ENCODE measurements around the gene DUSP1.

DNA sequence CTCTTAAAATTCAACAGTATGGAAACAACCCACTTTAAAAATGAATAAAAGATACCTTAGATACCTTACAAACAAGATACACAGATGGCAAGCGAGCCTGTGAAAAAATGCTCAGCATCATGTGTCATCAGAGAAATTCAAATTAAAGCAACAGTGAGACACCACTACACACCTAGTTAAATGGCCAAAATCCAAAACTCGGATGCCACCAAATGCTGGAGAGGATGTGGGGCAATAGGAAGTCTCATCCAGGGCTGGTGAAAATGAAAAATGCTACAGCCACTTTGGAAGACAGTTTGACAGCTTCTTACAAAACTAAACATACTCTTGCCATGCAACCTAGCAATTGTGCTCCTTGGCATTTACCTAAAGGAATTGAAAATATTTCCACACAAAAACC is 17.9 kb downstream of the DUSP1 start:
- TF ChIP-seq, protein P1, sequence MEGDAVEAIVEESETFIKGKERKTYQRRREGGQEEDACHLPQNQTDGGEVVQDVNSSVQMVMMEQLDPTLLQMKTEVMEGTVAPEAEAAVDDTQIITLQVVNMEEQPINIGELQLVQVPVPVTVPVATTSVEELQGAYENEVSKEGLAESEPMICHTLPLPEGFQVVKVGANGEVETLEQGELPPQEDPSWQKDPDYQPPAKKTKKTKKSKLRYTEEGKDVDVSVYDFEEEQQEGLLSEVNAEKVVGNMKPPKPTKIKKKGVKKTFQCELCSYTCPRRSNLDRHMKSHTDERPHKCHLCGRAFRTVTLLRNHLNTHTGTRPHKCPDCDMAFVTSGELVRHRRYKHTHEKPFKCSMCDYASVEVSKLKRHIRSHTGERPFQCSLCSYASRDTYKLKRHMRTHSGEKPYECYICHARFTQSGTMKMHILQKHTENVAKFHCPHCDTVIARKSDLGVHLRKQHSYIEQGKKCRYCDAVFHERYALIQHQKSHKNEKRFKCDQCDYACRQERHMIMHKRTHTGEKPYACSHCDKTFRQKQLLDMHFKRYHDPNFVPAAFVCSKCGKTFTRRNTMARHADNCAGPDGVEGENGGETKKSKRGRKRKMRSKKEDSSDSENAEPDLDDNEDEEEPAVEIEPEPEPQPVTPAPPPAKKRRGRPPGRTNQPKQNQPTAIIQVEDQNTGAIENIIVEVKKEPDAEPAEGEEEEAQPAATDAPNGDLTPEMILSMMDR (IDR thresholded peaks at IDR 0.05 in 2 of 3, conservative IDR thresholded peaks at IDR 0.05 in 1 of 3; ENCODE audit: borderline replicate concordance in 1 of 3, insufficient read depth in 1 of 3, low read depth in 2 of 3, low read length in 2 of 3): no peak
- TF ChIP-seq POLR2AphosphoS5 (IDR thresholded peaks at IDR 0.05; ENCODE audit: low read depth, low read length) (no peak), CEBPB (IDR thresholded peaks at IDR 0.05; ENCODE audit: low read depth) (no peak), RAD21 (IDR thresholded peaks at IDR 0.05; ENCODE audit: low read depth) (no peak)

All from HCT116 (cell line).